ENCODE measurements around the gene SNX25.

SNX25 gene

GRCh38 chr4:185290018-185290607 lies 80.7 kb downstream of the SNX25 start:
- Histone ChIP-seq H3K27ac (no peak overlapping the region), H3K27me3 (peaks cover 13% of the 10 kb centered on the region), H3K4me3 (ENCODE audit: low read depth in 1 of 2, low read length in 1 of 2) (no peak overlapping the region), H3K9me3 (no peaks in the 10 kb centered on the region), H3K36me3 (no peaks in the 10 kb centered on the region), H3K4me1 (ENCODE audit: control insufficient read depth in 1 of 2, insufficient read depth in 1 of 2, low read depth in 1 of 2, low read length in 1 of 2) (no peaks in the 10 kb centered on the region)
- TF ChIP-seq CTCF (IDR thresholded peaks at IDR 0.05): no peak

- Histone ChIP-seq H3K27me3 (peaks cover 13% of the 10 kb centered on the region), H3K9me3 (no peaks in the 10 kb centered on the region), H3K36me3 (no peaks in the 10 kb centered on the region), H3K4me3 (ENCODE audit: low read depth in 1 of 2, low read length in 1 of 2) (no peak overlapping the region), H3K27ac (no peak overlapping the region), H3K4me1 (ENCODE audit: control insufficient read depth in 1 of 2, insufficient read depth in 1 of 2, low read depth in 1 of 2, low read length in 1 of 2) (no peaks in the 10 kb centered on the region)
- TF ChIP-seq CTCF (IDR thresholded peaks at IDR 0.05): no peak
These were observed 81.3 kb downstream of the SNX25 start for GRCh38 chr4:185290656-185291055.

- no peaks in the 10 kb centered on the region for H3K4me1 ChIP-seq (ENCODE audit: control insufficient read depth in 1 of 2, insufficient read depth in 1 of 2, low read depth in 1 of 2, low read length in 1 of 2)
- TF ChIP-seq CTCF (IDR thresholded peaks at IDR 0.05): no peak
- no peaks in the 10 kb centered on the region for H3K36me3 ChIP-seq
- no peak overlapping the region for H3K4me3 ChIP-seq (ENCODE audit: low read depth in 1 of 2, low read length in 1 of 2)
- no peaks in the 10 kb centered on the region for H3K9me3 ChIP-seq
- H3K27ac ChIP-seq: no peak overlapping the region
- H3K27me3 ChIP-seq: peaks cover 13% of the 10 kb centered on the region
These were observed 83.8 kb downstream of the SNX25 start for GRCh38 chr4:185293202-185293601.

- no peak for TF ChIP-seq CTCF (IDR thresholded peaks at IDR 0.05)
- Histone ChIP-seq H3K27me3 (no peaks in the 10 kb centered on the region), H3K4me1 (ENCODE audit: control insufficient read depth in 1 of 2, insufficient read depth in 1 of 2, low read depth in 1 of 2, low read length in 1 of 2) (no peaks in the 10 kb centered on the region), H3K9me3 (no peaks in the 10 kb centered on the region), H3K4me3 (ENCODE audit: low read depth in 1 of 2, low read length in 1 of 2) (no peak overlapping the region), H3K27ac (no peak overlapping the region), H3K36me3 (no peaks in the 10 kb centered on the region)
These were observed 87.5 kb downstream of the SNX25 start for GRCh38 chr4:185296665-185297460.

- Histone ChIP-seq H3K27ac (no peak overlapping the region), H3K4me3 (ENCODE audit: low read depth in 1 of 2, low read length in 1 of 2) (no peak overlapping the region), H3K27me3 (no peaks in the 10 kb centered on the region), H3K9me3 (no peaks in the 10 kb centered on the region), H3K4me1 (ENCODE audit: control insufficient read depth in 1 of 2, insufficient read depth in 1 of 2, low read depth in 1 of 2, low read length in 1 of 2) (no peaks in the 10 kb centered on the region), H3K36me3 (no peaks in the 10 kb centered on the region)
- no peak for TF ChIP-seq CTCF (IDR thresholded peaks at IDR 0.05)
These were observed 89.5 kb downstream of the SNX25 start for GRCh38 chr4:185298728-185299430.

Measured in neutrophil (primary cell).